ENCODE measurements around the gene ATG5.
"Not testable (repeated sequence)": the region's sequence is repeated elsewhere in the genome, so short reads cannot be mapped to it uniquely, and the experiment has no call there.

Gene ATG5

GRCh38 chr6:106161311-106161874 is 164.2 kb downstream of the ATG5 start:
- DNase-seq = no peak
- Histone ChIP-seq H3K27ac (ENCODE audit: insufficient read depth, low read length, poor library complexity, severe bottlenecking) (no peak overlapping the region), H3K4me1 (ENCODE audit: control insufficient read depth, insufficient read depth, low read length, poor library complexity, severe bottlenecking) (peaks cover 26% of the 10 kb centered on the region), H3K36me3 (ENCODE audit: control insufficient read depth, insufficient read depth, low read length) (no peaks in the 10 kb centered on the region), H3K9me3 (ENCODE audit: control insufficient read depth, low read length) (no peaks in the 10 kb centered on the region), H3K4me3 (ENCODE audit: insufficient read depth, low read depth, low read length, poor library complexity, severe bottlenecking) (no peak overlapping the region), H3K27me3 (replicated peaks; ENCODE audit: control insufficient read depth, insufficient read depth, low read length, poor library complexity, severe bottlenecking) (no peaks in the 10 kb centered on the region)

GRCh38 chr6:106160189-106160588 is 165.4 kb downstream of the ATG5 start:
- peaks cover 26% of the 10 kb centered on the region for H3K4me1 ChIP-seq (ENCODE audit: control insufficient read depth, insufficient read depth, low read length, poor library complexity, severe bottlenecking)
- no peak overlapping the region for H3K4me3 ChIP-seq (ENCODE audit: insufficient read depth, low read depth, low read length, poor library complexity, severe bottlenecking)
- H3K27ac ChIP-seq (ENCODE audit: insufficient read depth, low read length, poor library complexity, severe bottlenecking) = no peak overlapping the region
- no peaks in the 10 kb centered on the region for H3K9me3 ChIP-seq (ENCODE audit: control insufficient read depth, low read length)
- no peaks in the 10 kb centered on the region for H3K27me3 ChIP-seq (replicated peaks; ENCODE audit: control insufficient read depth, insufficient read depth, low read length, poor library complexity, severe bottlenecking)
- no peaks in the 10 kb centered on the region for H3K36me3 ChIP-seq (ENCODE audit: control insufficient read depth, insufficient read depth, low read length)
- DNase-seq = no peak

GRCh38 chr6:106159531-106159940 is 166.0 kb downstream of the ATG5 start:
- H3K4me3 ChIP-seq (ENCODE audit: insufficient read depth, low read depth, low read length, poor library complexity, severe bottlenecking) = no peak overlapping the region
- no peaks in the 10 kb centered on the region for H3K36me3 ChIP-seq (ENCODE audit: control insufficient read depth, insufficient read depth, low read length)
- DNase-seq = no peak
- no peaks in the 10 kb centered on the region for H3K9me3 ChIP-seq (ENCODE audit: control insufficient read depth, low read length)
- no peak overlapping the region for H3K27ac ChIP-seq (ENCODE audit: insufficient read depth, low read length, poor library complexity, severe bottlenecking)
- no peaks in the 10 kb centered on the region for H3K27me3 ChIP-seq (replicated peaks; ENCODE audit: control insufficient read depth, insufficient read depth, low read length, poor library complexity, severe bottlenecking)
- peaks cover 20% of the 10 kb centered on the region for H3K4me1 ChIP-seq (ENCODE audit: control insufficient read depth, insufficient read depth, low read length, poor library complexity, severe bottlenecking)

- Histone ChIP-seq H3K9me3 (ENCODE audit: control insufficient read depth, low read length) (no peaks in the 10 kb centered on the region), H3K36me3 (ENCODE audit: control insufficient read depth, insufficient read depth, low read length) (no peaks in the 10 kb centered on the region), H3K4me3 (ENCODE audit: insufficient read depth, low read depth, low read length, poor library complexity, severe bottlenecking) (no peak overlapping the region), H3K4me1 (ENCODE audit: control insufficient read depth, insufficient read depth, low read length, poor library complexity, severe bottlenecking) (peaks cover 13% of the 10 kb centered on the region), H3K27me3 (replicated peaks; ENCODE audit: control insufficient read depth, insufficient read depth, low read length, poor library complexity, severe bottlenecking) (no peaks in the 10 kb centered on the region), H3K27ac (ENCODE audit: insufficient read depth, low read length, poor library complexity, severe bottlenecking) (no peak overlapping the region)
- no peak for DNase-seq
These were observed 166.7 kb downstream of the ATG5 start for GRCh38 chr6:106158816-106159215.

- Histone ChIP-seq H3K27me3 (replicated peaks; ENCODE audit: control insufficient read depth, insufficient read depth, low read length, poor library complexity, severe bottlenecking) (no peaks in the 10 kb centered on the region), H3K9me3 (ENCODE audit: control insufficient read depth, low read length) (no peaks in the 10 kb centered on the region), H3K4me1 (ENCODE audit: control insufficient read depth, insufficient read depth, low read length, poor library complexity, severe bottlenecking) (no peaks in the 10 kb centered on the region), H3K4me3 (ENCODE audit: insufficient read depth, low read depth, low read length, poor library complexity, severe bottlenecking) (no peak overlapping the region), H3K27ac (ENCODE audit: insufficient read depth, low read length, poor library complexity, severe bottlenecking) (no peak overlapping the region), H3K36me3 (ENCODE audit: control insufficient read depth, insufficient read depth, low read length) (no peaks in the 10 kb centered on the region)
- DNase-seq = no peak
These were observed 168.7 kb downstream of the ATG5 start for GRCh38 chr6:106156863-106157262.

GRCh38 chr6:106156413-106156812 is 169.1 kb downstream of the ATG5 start:
- no peaks in the 10 kb centered on the region for H3K9me3 ChIP-seq (ENCODE audit: control insufficient read depth, low read length)
- no peaks in the 10 kb centered on the region for H3K27me3 ChIP-seq (replicated peaks; ENCODE audit: control insufficient read depth, insufficient read depth, low read length, poor library complexity, severe bottlenecking)
- no peaks in the 10 kb centered on the region for H3K36me3 ChIP-seq (ENCODE audit: control insufficient read depth, insufficient read depth, low read length)
- H3K27ac ChIP-seq (ENCODE audit: insufficient read depth, low read length, poor library complexity, severe bottlenecking) = no peak overlapping the region
- H3K4me1 ChIP-seq (ENCODE audit: control insufficient read depth, insufficient read depth, low read length, poor library complexity, severe bottlenecking) = no peaks in the 10 kb centered on the region
- no peak overlapping the region for H3K4me3 ChIP-seq (ENCODE audit: insufficient read depth, low read depth, low read length, poor library complexity, severe bottlenecking)
- DNase-seq = no peak

- Histone ChIP-seq H3K4me3 (ENCODE audit: insufficient read depth, low read depth, low read length, poor library complexity, severe bottlenecking) (no peak overlapping the region), H3K9me3 (ENCODE audit: control insufficient read depth, low read length) (no peaks in the 10 kb centered on the region), H3K4me1 (ENCODE audit: control insufficient read depth, insufficient read depth, low read length, poor library complexity, severe bottlenecking) (no peaks in the 10 kb centered on the region), H3K27ac (ENCODE audit: insufficient read depth, low read length, poor library complexity, severe bottlenecking) (no peak overlapping the region), H3K27me3 (replicated peaks; ENCODE audit: control insufficient read depth, insufficient read depth, low read length, poor library complexity, severe bottlenecking) (no peaks in the 10 kb centered on the region), H3K36me3 (ENCODE audit: control insufficient read depth, insufficient read depth, low read length) (no peaks in the 10 kb centered on the region)
- no peak for DNase-seq
These were observed 170.2 kb downstream of the ATG5 start for GRCh38 chr6:106155219-106155830.

- H3K4me1 ChIP-seq (ENCODE audit: control insufficient read depth, insufficient read depth, low read length, poor library complexity, severe bottlenecking) = no peaks in the 10 kb centered on the region
- no peak overlapping the region for H3K27ac ChIP-seq (ENCODE audit: insufficient read depth, low read length, poor library complexity, severe bottlenecking)
- no peak overlapping the region for H3K4me3 ChIP-seq (ENCODE audit: insufficient read depth, low read depth, low read length, poor library complexity, severe bottlenecking)
- no peaks in the 10 kb centered on the region for H3K36me3 ChIP-seq (ENCODE audit: control insufficient read depth, insufficient read depth, low read length)
- no peaks in the 10 kb centered on the region for H3K27me3 ChIP-seq (replicated peaks; ENCODE audit: control insufficient read depth, insufficient read depth, low read length, poor library complexity, severe bottlenecking)
- DNase-seq = no peak
- no peaks in the 10 kb centered on the region for H3K9me3 ChIP-seq (ENCODE audit: control insufficient read depth, low read length)
These were observed 171.2 kb downstream of the ATG5 start for GRCh38 chr6:106154326-106154725.

- Histone ChIP-seq H3K27ac (ENCODE audit: insufficient read depth, low read length, poor library complexity, severe bottlenecking) (no peak overlapping the region), H3K9me3 (ENCODE audit: control insufficient read depth, low read length) (no peaks in the 10 kb centered on the region), H3K27me3 (replicated peaks; ENCODE audit: control insufficient read depth, insufficient read depth, low read length, poor library complexity, severe bottlenecking) (no peaks in the 10 kb centered on the region), H3K4me3 (ENCODE audit: insufficient read depth, low read depth, low read length, poor library complexity, severe bottlenecking) (no peak overlapping the region), H3K36me3 (ENCODE audit: control insufficient read depth, insufficient read depth, low read length) (no peaks in the 10 kb centered on the region), H3K4me1 (ENCODE audit: control insufficient read depth, insufficient read depth, low read length, poor library complexity, severe bottlenecking) (no peaks in the 10 kb centered on the region)
- DNase-seq = no peak
These were observed 172.6 kb downstream of the ATG5 start for GRCh38 chr6:106152952-106153351.

GRCh38 chr6:106152476-106152875 is 173.1 kb downstream of the ATG5 start:
- H3K27me3 ChIP-seq (replicated peaks; ENCODE audit: control insufficient read depth, insufficient read depth, low read length, poor library complexity, severe bottlenecking); H3K9me3 ChIP-seq (ENCODE audit: control insufficient read depth, low read length); H3K27ac ChIP-seq (ENCODE audit: insufficient read depth, low read length, poor library complexity, severe bottlenecking); H3K36me3 ChIP-seq (ENCODE audit: control insufficient read depth, insufficient read depth, low read length); H3K4me1 ChIP-seq (ENCODE audit: control insufficient read depth, insufficient read depth, low read length, poor library complexity, severe bottlenecking); DNase-seq; H3K4me3 ChIP-seq (ENCODE audit: insufficient read depth, low read depth, low read length, poor library complexity, severe bottlenecking): not testable (repeated sequence)
